DMS79 treated with DMSO at 0.1 percent for 48 hours (cell line): ENCODE data around the gene DHX30.
"Not testable (repeated sequence)": the region's sequence is repeated elsewhere in the genome, so short reads cannot be mapped to it uniquely, and the experiment has no call there.

ENCODE experiments used
- DNase-seq: peaks from one replicate; lab custom pipeline; 2025; lab: John Stamatoyannopoulos, UW

The DHX30 gene

GRCh38 chr3:47887991-47888390 is 85.1 kb downstream of the DHX30 start:
- not testable (repeated sequence) for DNase-seq

DNA sequence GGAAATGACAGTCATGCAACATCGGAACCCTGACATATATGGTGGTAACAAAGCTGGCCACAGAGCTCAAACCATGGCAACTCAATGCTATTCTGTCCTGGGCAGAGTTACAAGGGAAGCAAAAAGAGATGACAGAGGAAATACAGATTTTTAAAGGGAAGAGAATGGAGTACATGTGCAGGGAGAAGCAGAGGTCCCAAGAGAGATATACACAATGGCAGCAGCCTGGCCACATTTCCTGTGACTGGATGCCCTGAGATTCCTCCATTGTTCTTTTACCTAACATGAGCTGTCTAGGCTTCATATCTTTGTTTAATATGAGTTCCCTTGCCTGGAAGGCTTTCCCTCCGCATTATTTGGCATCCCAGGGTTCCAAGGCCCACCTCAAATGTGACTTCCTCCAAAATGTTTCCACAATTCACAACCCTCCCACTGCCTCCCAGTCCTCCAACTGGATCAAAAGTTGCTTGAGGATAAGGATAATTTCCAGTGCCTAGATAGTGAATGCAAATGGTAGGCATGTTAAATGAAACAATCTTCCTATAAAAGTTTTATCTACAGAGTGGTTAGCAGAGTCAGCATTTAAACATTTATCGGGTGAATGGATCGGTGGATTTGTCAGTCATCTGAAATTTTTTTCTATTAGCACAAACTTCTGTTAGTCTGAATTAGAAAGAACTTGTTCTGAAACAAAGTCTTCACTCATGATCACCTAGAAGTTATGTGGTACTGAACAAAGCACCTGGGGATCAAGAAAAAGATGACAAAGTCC is 86.2 kb downstream of the DHX30 start:
- no peak for DNase-seq

GRCh38 chr3:47890126-47890827 is 87.3 kb downstream of the DHX30 start:
- no peak for DNase-seq

- no peak for DNase-seq
These were observed 88.1 kb downstream of the DHX30 start for GRCh38 chr3:47890828-47891612.

GRCh38 chr3:47891613-47892005 is 88.7 kb downstream of the DHX30 start:
- DNase-seq = no peak

DNA sequence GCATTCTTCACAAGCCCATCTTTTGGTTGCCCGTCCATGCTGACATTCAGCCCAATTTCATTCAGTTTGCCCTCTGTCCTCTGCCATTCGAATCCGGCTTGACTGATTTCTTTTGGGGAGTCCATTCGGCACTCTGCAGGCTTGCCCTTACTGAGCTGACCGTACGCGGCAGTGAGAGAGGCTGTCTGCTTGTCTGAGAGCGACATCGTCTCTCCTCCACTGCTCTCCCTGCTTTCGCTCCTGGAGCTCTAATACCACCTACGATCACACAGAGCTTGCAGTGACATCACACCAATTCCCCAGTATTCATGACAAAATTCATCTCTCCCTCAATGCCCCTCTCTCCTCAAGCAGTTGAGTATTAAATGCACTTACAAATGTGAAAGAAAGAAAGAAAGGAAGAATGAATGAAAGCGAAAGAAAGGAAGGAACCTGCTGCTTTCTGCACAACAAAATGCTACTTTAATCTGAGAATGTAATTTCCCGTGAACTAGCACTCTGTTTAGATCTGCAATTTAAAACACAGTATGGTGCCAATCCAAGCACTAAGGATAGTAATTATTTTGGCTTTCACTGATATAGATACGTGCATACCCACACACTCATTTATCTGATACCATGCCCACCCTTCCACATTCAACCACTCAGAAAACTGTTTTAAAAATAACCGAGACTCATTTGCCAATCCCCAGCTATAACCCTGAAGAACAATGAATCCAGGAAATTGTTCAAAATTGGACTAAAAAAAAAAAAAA is 89.5 kb downstream of the DHX30 start:
- DNase-seq = no peak

DNA sequence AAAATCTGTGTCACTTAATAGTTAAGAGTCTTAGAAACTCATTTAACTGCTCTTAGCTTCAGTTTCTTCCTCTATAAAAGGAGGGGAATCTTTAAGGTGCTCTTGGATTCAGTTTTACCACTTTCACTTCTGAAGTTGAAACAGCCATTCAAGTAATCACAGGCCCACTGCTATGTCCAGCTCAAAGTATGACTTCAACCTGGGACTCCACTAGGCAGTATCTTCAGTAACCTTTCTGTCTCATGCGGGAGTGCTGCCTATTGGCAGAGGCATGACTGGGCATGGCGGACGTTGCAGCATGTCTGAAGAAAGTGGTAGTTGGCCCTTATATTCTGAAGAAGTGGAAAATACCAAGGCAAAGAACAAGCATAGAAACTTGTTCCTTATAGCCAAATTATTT is 92.3 kb downstream of the DHX30 start:
- DNase-seq = no peak

DNA sequence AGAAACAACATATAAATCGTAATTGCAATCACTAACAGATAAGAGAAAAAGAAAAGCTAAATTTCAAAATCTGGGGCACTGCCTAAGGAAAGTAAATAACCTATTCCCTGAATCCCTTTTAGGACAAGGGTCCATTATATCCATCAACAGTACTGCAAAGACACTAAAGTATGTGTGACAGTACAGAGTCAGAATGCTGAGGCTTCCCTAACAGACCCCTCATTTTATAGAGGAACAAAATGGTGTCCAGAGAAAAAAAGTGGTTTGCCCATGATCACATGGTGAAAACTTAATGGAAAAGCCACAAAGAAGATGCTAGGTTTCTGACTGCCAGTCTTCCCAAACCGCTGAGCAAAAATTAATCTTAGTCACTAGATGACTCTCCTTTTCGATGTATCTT is 93.8 kb downstream of the DHX30 start:
- no peak for DNase-seq

DNA sequence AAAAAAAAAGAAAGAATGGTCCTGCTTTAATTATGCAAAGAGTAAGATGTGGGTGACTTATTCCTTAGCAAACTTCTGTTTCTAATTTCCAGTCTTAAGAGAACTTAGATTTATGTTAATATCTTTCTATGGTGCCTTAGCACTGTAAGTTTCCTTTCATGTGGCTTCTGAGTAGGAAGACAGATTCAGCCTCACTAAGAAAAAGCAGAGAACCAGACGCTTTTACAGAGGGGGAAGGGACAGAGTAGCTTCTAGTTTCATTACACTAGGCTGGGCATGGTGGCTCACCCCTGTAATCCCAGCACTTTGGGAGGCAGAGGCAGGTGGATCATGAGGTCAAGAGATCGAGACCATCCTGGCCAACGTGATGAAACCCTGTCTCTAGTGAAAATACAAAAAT is 95.0 kb downstream of the DHX30 start:
- no peak for DNase-seq

- no peak for DNase-seq
These were observed 96.7 kb downstream of the DHX30 start for GRCh38 chr3:47899495-47900108.
